Body of pancreas (tissue), 4 donors: ENCODE results near the gene AGBL5. TPM values are rescaled to one million over a fixed set of nuclear protein-coding genes. Genes with fewer than 3 reads are reported as not detected.

Source experiments
- ATAC-seq: fragments of 150-250 bp; one replicate; pipeline ENCODE4 v1.9.1; 2016
- DNase-seq, 4 donors: peaks; one replicate each; pipeline ENCODE4 v3.0.0-alpha.2; 2019
- H3K27ac ChIP-seq, 4 donors: fragments of 200-600 bp; sonication (generic); 1 replicate in 3 of 4; 2 replicates in 1 of 4; pipeline versions ENCODE4 v1.5.1 to v1.6.1; 2016 to 2019; ENCODE audit warnings: mild to moderate bottlenecking in 1 of 4, mixed read lengths in 1 of 4, moderate library complexity in 1 of 4
- H3K27me3 ChIP-seq, 2 donors: fragments of 200-600 bp; sonication (generic); one replicate each; pipeline ENCODE4 v1.6.0; 2016; ENCODE audit warnings: mild to moderate bottlenecking in 1 of 2
- H3K36me3 ChIP-seq, 2 donors: fragments of 200-600 bp; sonication (generic); replicated peaks in 1 of 2; 2 replicates each; pipeline ENCODE4 v1.5.1; 2016; ENCODE audit warnings: low read depth in 2 of 2; ENCODE audit not compliant: insufficient read depth in 1 of 2
- H3K4me1 ChIP-seq: fragments of 200-600 bp; sonication (generic); one replicate; pipeline ENCODE4 v1.6.0; 2016
- H3K4me3 ChIP-seq, 2 donors: fragments of 200-600 bp; sonication (generic); 1 replicate in 1 of 2; 2 replicates in 1 of 2; pipeline ENCODE4 v1.5.1; 2016 to 2019
- H3K9me3 ChIP-seq, 3 donors: fragments of 200-600 bp; sonication (generic); 1 replicate in 2 of 3; 2 replicates in 1 of 3; pipeline ENCODE4 v1.5.1; 2016
- POLR2A ChIP-seq, 3 donors: fragments of 450-650 bp; IDR thresholded peaks; one replicate each; pipeline ENCODE4 v1.6.1; 2016; ENCODE audit warnings: antibody characterized with exemption in 3 of 3, mild to moderate bottlenecking in 2 of 3
- WGBS, 2 donors: methylation state at CpG; one replicate each; pipeline ENCODE4 v1.1.5; 2017; 5-methylcytosine and 5-hydroxymethylcytosine counted together
- intact Hi-C: fragments of 100-400 bp; cut with DNase I; formaldehyde crosslinking; loops from one replicate; pipeline ENCODE4 v1.15.1; 2023
- total RNA-seq, 2 donors: library from RNA; depleted of rRNA; stranded (reverse); fragments of >200 nt; gene quantifications; one replicate each; pipeline ENCODE4 v1.1.0, GENCODE V29; 2016
- TF ChIP-seq, protein P1 (sequence below), 7 experiments: fragments of 450-650 bp in 4 of 7; fragments of 200-600 bp in 3 of 7; sonication (generic) in 3 of 7; IDR thresholded peaks; one replicate each; pipeline ENCODE4 v1.5.1; 2016 to 2019; ENCODE audit warnings: antibody characterized with exemption in 7 of 7

Gene AGBL5
- total RNA-seq, 2 donors from 2014 or later: 5.6 to 12.2 TPM

DNA sequence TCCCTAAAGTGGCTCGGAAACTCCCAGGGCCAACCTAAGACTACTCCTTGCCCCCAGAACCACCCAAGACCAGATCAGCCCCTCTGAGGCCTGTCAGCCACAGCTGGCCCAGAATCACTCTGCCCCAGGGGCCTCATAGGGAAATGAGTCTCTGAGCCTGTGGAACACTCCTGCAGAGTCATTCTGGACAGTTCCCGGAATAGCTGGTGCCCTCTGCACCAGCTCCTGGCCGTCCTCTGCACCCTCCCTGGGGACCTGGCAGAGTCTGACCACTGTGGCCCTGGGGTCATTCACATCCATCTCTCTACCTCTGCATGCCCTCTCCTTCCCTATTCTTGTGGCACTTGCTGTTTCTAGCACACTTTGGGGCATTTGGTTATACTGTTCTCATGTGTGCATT, 33.3 kb upstream of the AGBL5 start:
- H3K4me1 ChIP-seq: peaks cover 8% of the 10 kb centered on the region
- TF ChIP-seq POLR2A (IDR thresholded peaks at IDR 0.05): no peak
- no peak for ATAC-seq
- intact Hi-C loops: loop anchor here (5.0 kb wide), 1 partner anchor 56 kb away; no protein-coding TSS in a partner anchor
- no peak overlapping the region for H3K27ac ChIP-seq
- DNase-seq: no peak
- no peak overlapping the region for H3K4me3 ChIP-seq
- no peaks in the 10 kb centered on the region for H3K36me3 ChIP-seq
- WGBS, 2 donors: 83 to 96% methylated on average over 3 of the region's 3 CpGs
- no peaks in the 10 kb centered on the region for H3K9me3 ChIP-seq
- H3K27me3 ChIP-seq: no peaks in the 10 kb centered on the region

- TF ChIP-seq POLR2A (IDR thresholded peaks at IDR 0.05): no peak
- TF ChIP-seq, protein P1, sequence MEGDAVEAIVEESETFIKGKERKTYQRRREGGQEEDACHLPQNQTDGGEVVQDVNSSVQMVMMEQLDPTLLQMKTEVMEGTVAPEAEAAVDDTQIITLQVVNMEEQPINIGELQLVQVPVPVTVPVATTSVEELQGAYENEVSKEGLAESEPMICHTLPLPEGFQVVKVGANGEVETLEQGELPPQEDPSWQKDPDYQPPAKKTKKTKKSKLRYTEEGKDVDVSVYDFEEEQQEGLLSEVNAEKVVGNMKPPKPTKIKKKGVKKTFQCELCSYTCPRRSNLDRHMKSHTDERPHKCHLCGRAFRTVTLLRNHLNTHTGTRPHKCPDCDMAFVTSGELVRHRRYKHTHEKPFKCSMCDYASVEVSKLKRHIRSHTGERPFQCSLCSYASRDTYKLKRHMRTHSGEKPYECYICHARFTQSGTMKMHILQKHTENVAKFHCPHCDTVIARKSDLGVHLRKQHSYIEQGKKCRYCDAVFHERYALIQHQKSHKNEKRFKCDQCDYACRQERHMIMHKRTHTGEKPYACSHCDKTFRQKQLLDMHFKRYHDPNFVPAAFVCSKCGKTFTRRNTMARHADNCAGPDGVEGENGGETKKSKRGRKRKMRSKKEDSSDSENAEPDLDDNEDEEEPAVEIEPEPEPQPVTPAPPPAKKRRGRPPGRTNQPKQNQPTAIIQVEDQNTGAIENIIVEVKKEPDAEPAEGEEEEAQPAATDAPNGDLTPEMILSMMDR (IDR thresholded peaks at IDR 0.05): no peak
- DNase-seq (no peak), ATAC-seq (no peak)
- intact Hi-C loops: loop anchor here (5.0 kb wide), 1 partner anchor 57 kb away; no protein-coding TSS in a partner anchor
- Histone ChIP-seq H3K27me3 (no peaks in the 10 kb centered on the region), H3K4me1 (peaks cover 8% of the 10 kb centered on the region), H3K36me3 (no peaks in the 10 kb centered on the region), H3K9me3 (no peaks in the 10 kb centered on the region), H3K4me3 (no peak overlapping the region), H3K27ac (no peak overlapping the region)
- whole genome bisulfite sequencing, 2 donors: 91 to 96% methylated on average over 9 of the region's 9 CpGs
Observed at GRCh38 chr2:27019459-27019858, 32.0 kb upstream of the AGBL5 start.

DNA sequence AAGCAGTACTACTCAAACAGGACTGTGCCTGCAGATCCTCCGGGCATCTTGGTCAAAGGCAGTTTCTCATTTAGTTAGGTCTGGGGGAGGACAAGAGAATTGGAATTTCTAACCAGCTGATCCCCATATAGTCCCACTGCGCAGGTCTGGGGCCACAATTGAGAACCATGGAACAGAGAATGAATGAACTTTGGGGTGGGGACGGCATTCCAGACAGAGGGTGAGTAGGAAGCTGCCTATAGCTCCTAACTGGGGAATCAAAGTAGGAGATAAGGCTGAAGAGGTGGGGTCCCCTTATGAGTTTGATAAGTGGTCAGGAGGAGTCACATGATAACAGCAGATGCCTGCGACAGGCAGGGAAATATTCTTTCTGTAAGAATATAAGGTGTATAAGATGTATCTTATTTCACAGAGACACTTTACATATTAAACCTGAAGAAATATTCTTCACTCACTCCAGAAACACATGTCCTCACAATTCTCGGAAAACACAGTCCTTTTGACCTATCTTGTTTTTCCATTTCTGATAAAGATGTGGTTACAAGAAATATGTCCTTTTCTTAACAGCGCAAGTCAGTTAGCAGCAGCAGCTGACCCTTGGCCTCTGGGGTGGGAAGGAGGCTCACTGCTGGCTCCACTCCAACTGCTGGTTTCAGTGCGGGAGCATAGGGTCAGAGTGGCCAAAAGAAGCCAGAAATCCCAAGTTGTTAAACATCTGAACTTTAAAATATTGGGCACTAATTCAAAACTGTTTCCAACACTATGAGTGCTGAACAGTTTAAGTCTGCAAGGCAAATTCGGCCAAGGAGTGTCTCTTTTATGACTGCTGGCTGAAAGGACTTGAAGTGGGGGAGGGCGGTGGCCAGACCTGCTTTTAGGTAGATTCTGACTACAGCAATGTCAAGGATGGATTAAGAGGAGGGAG, 31.3 kb upstream of the AGBL5 start:
- no peaks in the 10 kb centered on the region for H3K36me3 ChIP-seq
- intact Hi-C loops: loop anchor here (5.0 kb wide), 1 partner anchor 58 kb away; no protein-coding TSS in a partner anchor
- peaks cover 8% of the 10 kb centered on the region for H3K4me1 ChIP-seq
- H3K27me3 ChIP-seq: no peaks in the 10 kb centered on the region
- H3K4me3 ChIP-seq: no peak overlapping the region
- DNase-seq (peak in 3 of 4 donors; percentile 43 to 53 (median 49)), ATAC-seq (peak; percentile 16)
- WGBS, 2 donors: 65% methylated on average over 9 of the region's 9 CpGs
- TF ChIP-seq, protein P1 (IDR thresholded peaks at IDR 0.05): no peak
- no peak for TF ChIP-seq POLR2A (IDR thresholded peaks at IDR 0.05)
- H3K9me3 ChIP-seq: no peaks in the 10 kb centered on the region
- no peak overlapping the region for H3K27ac ChIP-seq

- no peaks in the 10 kb centered on the region for H3K4me1 ChIP-seq
- DNase-seq (no peak), ATAC-seq (no peak)
- no peaks in the 10 kb centered on the region for H3K27me3 ChIP-seq
- no peaks in the 10 kb centered on the region for H3K36me3 ChIP-seq
- no peaks in the 10 kb centered on the region for H3K9me3 ChIP-seq
- no peak overlapping the region for H3K4me3 ChIP-seq
- TF ChIP-seq, protein P1 (IDR thresholded peaks at IDR 0.05): no peak
- no peak for TF ChIP-seq POLR2A (IDR thresholded peaks at IDR 0.05)
- no peak overlapping the region for H3K27ac ChIP-seq
- intact Hi-C loops: no loop called here
- 80 to 84% methylated on average over 11 of the region's 11 CpGs for WGBS, 2 donors
Observed at GRCh38 chr2:27021253-27022049, 30.0 kb upstream of the AGBL5 start.

GRCh38 chr2:27023740-27024139, 27.7 kb upstream of the AGBL5 start:
- 85 to 88% methylated on average over 7 of the region's 7 CpGs for WGBS, 2 donors
- Histone ChIP-seq H3K27me3 (no peaks in the 10 kb centered on the region), H3K9me3 (no peaks in the 10 kb centered on the region), H3K4me1 (no peaks in the 10 kb centered on the region), H3K4me3 (no peak overlapping the region), H3K36me3 (no peaks in the 10 kb centered on the region), H3K27ac (no peak overlapping the region)
- intact Hi-C loops: no loop called here
- DNase-seq: no peak
- TF ChIP-seq, protein P1 (IDR thresholded peaks at IDR 0.05): no peak
- no peak for ATAC-seq
